Activated naive CD8-positive, alpha-beta T cell treated with anti-CD3 and anti-CD28 coated beads, Interleukin-2, amount 10 ng/mL, durations not matched to agents 7 days and 5 days (primary cell): ENCODE results near the gene PRR3. TPM values are rescaled to one million over a fixed set of nuclear protein-coding genes. Genes with fewer than 3 reads are reported as not detected.

Experiments
- ATAC-seq: fragments of 150-1000 bp; cut with Tn5 transposase; one replicate; pipeline ENCODE4 v1.10.0; 2021; ENCODE audit warnings: low read depth, moderate library complexity
- POLR2A ChIA-PET: fragments of 350-600 bp; sonication (Branson Sonifier 250); formaldehyde crosslinking; loops from one replicate; lab custom pipeline; 2021; ENCODE audit warnings: antibody characterized with exemption; lab: Charles Lee
- DNase-seq: peaks from one replicate; pipeline ENCODE4 v3.0.0; 2021
- H3K27ac Mint-ChIP-seq: one replicate; pipeline ENCODE4 v1.8.0; 2022; ENCODE audit warnings: mild to moderate bottlenecking, mixed read lengths
- H3K27me3 Mint-ChIP-seq: one replicate; pipeline ENCODE4 v1.8.0; 2022; ENCODE audit warnings: mild to moderate bottlenecking, moderate library complexity, mixed read lengths
- H3K36me3 Mint-ChIP-seq: one replicate; pipeline ENCODE4 v1.8.0; 2021; ENCODE audit warnings: mild to moderate bottlenecking, mixed read lengths
- H3K4me1 Mint-ChIP-seq: one replicate; pipeline ENCODE4 v1.8.0; 2021; ENCODE audit warnings: mixed read lengths
- H3K4me3 Mint-ChIP-seq: one replicate; pipeline ENCODE4 v1.8.0; 2022; ENCODE audit warnings: mild to moderate bottlenecking, moderate library complexity, mixed read lengths
- H3K9me3 Mint-ChIP-seq: one replicate; pipeline ENCODE4 v1.8.0; 2021; ENCODE audit warnings: mixed read lengths
- total RNA-seq, 2 experiments: library from RNA; stranded (reverse); gene quantifications; one replicate each; pipeline ENCODE4 v1.2.3, GENCODE V29; 2021

PRR3 gene
- total RNA-seq, 2 experiments from 2014 or later: 19.9 to 22.5 TPM

- DNase-seq (no peak), ATAC-seq (peak; percentile 54)
- H3K4me3 Mint-ChIP-seq: peak overlapping the region; percentile 60
- peaks cover 28% of the 10 kb centered on the region for H3K4me1 Mint-ChIP-seq
- no peaks in the 10 kb centered on the region for H3K27me3 Mint-ChIP-seq
- POLR2A ChIA-PET: interaction anchor here (1.0 to 4.8 kb wide), 3 partner anchors 52 to 62 kb away, joined by 3 to 54 read pairs (median 5); no protein-coding TSS in a partner anchor
- peak overlapping the region; percentile 49 for H3K27ac Mint-ChIP-seq
- no peaks in the 10 kb centered on the region for H3K9me3 Mint-ChIP-seq
- peaks cover 9% of the 10 kb centered on the region for H3K36me3 Mint-ChIP-seq
Observed at GRCh38 chr6:30543821-30544220, 13.3 kb upstream of the PRR3 start.

GRCh38 chr6:30544666-30545272, 12.3 kb upstream of the PRR3 start:
- Mint-ChIP-seq H3K4me1 (peaks cover 28% of the 10 kb centered on the region), H3K9me3 (no peaks in the 10 kb centered on the region), H3K4me3 (peak overlapping the region; percentile 60), H3K36me3 (peaks cover 15% of the 10 kb centered on the region), H3K27me3 (no peaks in the 10 kb centered on the region), H3K27ac (no peak overlapping the region)
- DNase-seq (no peak), ATAC-seq (peak; percentile 23)
- POLR2A ChIA-PET: interaction anchor here (1.0 to 4.8 kb wide), 5 partner anchors 11 to 62 kb away, joined by 3 to 54 read pairs (median 5); partner anchors contain the start of gene GNL1

- POLR2A ChIA-PET: no interaction called here
- ATAC-seq: no peak
- no peaks in the 10 kb centered on the region for H3K9me3 Mint-ChIP-seq
- peaks cover 19% of the 10 kb centered on the region for H3K4me1 Mint-ChIP-seq
- H3K27ac Mint-ChIP-seq: no peak overlapping the region
- H3K27me3 Mint-ChIP-seq: no peaks in the 10 kb centered on the region
- DNase-seq: no peak
- H3K4me3 Mint-ChIP-seq: no peak overlapping the region
- peaks cover 25% of the 10 kb centered on the region for H3K36me3 Mint-ChIP-seq
Observed at GRCh38 chr6:30547454-30547853, 9.6 kb upstream of the PRR3 start.

- Mint-ChIP-seq H3K4me3 (no peak overlapping the region), H3K27ac (no peak overlapping the region), H3K36me3 (peaks cover 31% of the 10 kb centered on the region), H3K4me1 (peaks cover 11% of the 10 kb centered on the region), H3K27me3 (no peaks in the 10 kb centered on the region), H3K9me3 (no peaks in the 10 kb centered on the region)
- POLR2A ChIA-PET: interaction anchor here (0.7 kb wide), 1 partner anchor 58 kb away, joined by 4 read pairs; no protein-coding TSS in a partner anchor
- ATAC-seq (no peak), DNase-seq (no peak)
Observed at GRCh38 chr6:30548375-30548774, 8.7 kb upstream of the PRR3 start.

DNA sequence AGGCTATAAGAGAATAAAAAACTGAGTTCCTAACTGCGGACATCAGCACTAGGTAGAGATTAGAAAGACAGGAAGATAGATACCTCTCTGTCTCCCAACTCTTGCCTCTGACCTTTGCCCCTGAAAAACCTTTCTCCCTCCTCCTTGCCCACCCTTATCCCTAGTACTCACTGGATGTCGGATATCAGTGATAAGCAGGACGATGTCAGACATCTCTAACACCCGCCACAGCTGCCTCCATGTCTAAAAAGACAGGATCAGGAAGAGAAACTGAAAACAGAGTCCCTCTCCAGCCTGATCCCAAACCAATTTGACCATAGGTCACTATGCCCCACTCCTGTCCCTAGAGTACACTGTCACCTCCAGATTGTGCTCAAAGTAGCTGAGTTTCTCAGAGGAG, 2.7 kb upstream of the PRR3 start:
- peak overlapping the region; percentile 18 for H3K27ac Mint-ChIP-seq
- H3K36me3 Mint-ChIP-seq: peaks cover 26% of the 10 kb centered on the region
- H3K4me1 Mint-ChIP-seq: peaks cover 20% of the 10 kb centered on the region
- no peak for DNase-seq
- no peaks in the 10 kb centered on the region for H3K9me3 Mint-ChIP-seq
- peak overlapping the region; percentile 47 for H3K4me3 Mint-ChIP-seq
- no peaks in the 10 kb centered on the region for H3K27me3 Mint-ChIP-seq
- no peak for ATAC-seq
- POLR2A ChIA-PET: interaction anchor here (0.6 to 3.4 kb wide), 6 partner anchors 10 to 292 kb away, joined by 3 to 10 read pairs (median 4); no protein-coding TSS in a partner anchor

GRCh38 chr6:30554962-30555815, 1.9 kb upstream of the PRR3 start:
- H3K4me1 Mint-ChIP-seq: peaks cover 26% of the 10 kb centered on the region
- no peaks in the 10 kb centered on the region for H3K9me3 Mint-ChIP-seq
- DNase-seq (no peak), ATAC-seq (no peak)
- H3K27me3 Mint-ChIP-seq: no peaks in the 10 kb centered on the region
- peak overlapping the region; percentile 95 for H3K4me3 Mint-ChIP-seq
- H3K36me3 Mint-ChIP-seq: peaks cover 23% of the 10 kb centered on the region
- H3K27ac Mint-ChIP-seq: peak overlapping the region; percentile 100
- POLR2A ChIA-PET: interaction anchor here (0.5 to 3.4 kb wide), 7 partner anchors 10 to 291 kb away, joined by 3 to 10 read pairs (median 4); partner anchors contain the start of genes ABCF1 and DHX16

GRCh38 chr6:30555816-30556065, 1.4 kb upstream of the PRR3 start:
- DNase-seq: no peak
- no peaks in the 10 kb centered on the region for H3K9me3 Mint-ChIP-seq
- ATAC-seq: peak; percentile 0

GRCh38 chr6:30556066-30556905, 809 bp upstream of the PRR3 start, which contains the start of gene GNL1:
GNL1 (minus strand) TSS chr6:30556489; CDS start chr6:30556203, 286 bp downstream.
- peaks cover 27% of the 10 kb centered on the region for H3K4me1 Mint-ChIP-seq
- H3K9me3 Mint-ChIP-seq: no peaks in the 10 kb centered on the region
- peak within 1 kb of the TSS; percentile 100 for H3K27ac Mint-ChIP-seq
- DNase-seq: peak; percentile 98
- H3K36me3 Mint-ChIP-seq: peaks cover 15% of the 10 kb centered on the region
- ATAC-seq: peak; percentile 90
- no peaks in the 10 kb centered on the region for H3K27me3 Mint-ChIP-seq
- POLR2A ChIA-PET: interaction anchor here (0.6 to 3.4 kb wide), 11 partner anchors 10 to 342 kb away, joined by 3 to 24 read pairs (median 6); partner anchors contain the start of genes ABCF1, DHX16, MRPS18B and PPP1R10
- H3K4me3 Mint-ChIP-seq: peak within 1 kb of the TSS; percentile 95

More at GRCh38 chr6:30555816-30556065, 1.4 kb upstream of the PRR3 start:
- H3K36me3 Mint-ChIP-seq: peaks cover 19% of the 10 kb centered on the region
- peak overlapping the region; percentile 95 for H3K4me3 Mint-ChIP-seq
- H3K27me3 Mint-ChIP-seq: no peaks in the 10 kb centered on the region
- H3K27ac Mint-ChIP-seq: peak overlapping the region; percentile 100
- H3K4me1 Mint-ChIP-seq: peaks cover 27% of the 10 kb centered on the region
- POLR2A ChIA-PET: interaction anchor here (0.9 to 3.4 kb wide), 4 partner anchors 11 to 117 kb away, joined by 3 to 10 read pairs (median 5); partner anchors contain the start of genes ABCF1 and DHX16

- H3K4me1 Mint-ChIP-seq: peaks cover 27% of the 10 kb centered on the region
- no peaks in the 10 kb centered on the region for H3K9me3 Mint-ChIP-seq
- peak overlapping the region; percentile 95 for H3K4me3 Mint-ChIP-seq
- H3K27ac Mint-ChIP-seq: peak overlapping the region; percentile 100
- H3K27me3 Mint-ChIP-seq: no peaks in the 10 kb centered on the region
- peaks cover 18% of the 10 kb centered on the region for H3K36me3 Mint-ChIP-seq
- POLR2A ChIA-PET: interaction anchor here (0.6 to 2.1 kb wide), 13 partner anchors 9 to 327 kb away, joined by 3 to 24 read pairs (median 3); partner anchors contain the start of genes ABCF1 and DDR1
- ATAC-seq (no peak), DNase-seq (no peak)
Observed at GRCh38 chr6:30557683-30557981, 537 bp downstream of the PRR3 start.

- Mint-ChIP-seq H3K4me3 (no peak overlapping the region), H3K27ac (no peak overlapping the region), H3K36me3 (peaks cover 14% of the 10 kb centered on the region), H3K27me3 (no peaks in the 10 kb centered on the region), H3K9me3 (no peaks in the 10 kb centered on the region), H3K4me1 (peaks cover 17% of the 10 kb centered on the region)
- POLR2A ChIA-PET: no interaction called here
- ATAC-seq (no peak), DNase-seq (no peak)
Observed at GRCh38 chr6:30560930-30561329, 3.8 kb downstream of the PRR3 start.

- POLR2A ChIA-PET: interaction anchor here (0.6 kb wide), 1 partner anchor 90 kb away, joined by 3 read pairs; no protein-coding TSS in a partner anchor
- no peak for DNase-seq
- Mint-ChIP-seq H3K4me3 (no peak overlapping the region), H3K36me3 (peaks cover 11% of the 10 kb centered on the region), H3K4me1 (peaks cover 14% of the 10 kb centered on the region), H3K27ac (no peak overlapping the region), H3K27me3 (no peaks in the 10 kb centered on the region), H3K9me3 (no peaks in the 10 kb centered on the region)
- no peak for ATAC-seq
Observed at GRCh38 chr6:30562470-30563425, 5.7 kb downstream of the PRR3 start.

- H3K27me3 Mint-ChIP-seq: no peaks in the 10 kb centered on the region
- ATAC-seq: no peak
- no peaks in the 10 kb centered on the region for H3K9me3 Mint-ChIP-seq
- no peak for DNase-seq
- peaks cover 9% of the 10 kb centered on the region for H3K4me1 Mint-ChIP-seq
- H3K4me3 Mint-ChIP-seq: no peak overlapping the region
- peaks cover 11% of the 10 kb centered on the region for H3K36me3 Mint-ChIP-seq
- H3K27ac Mint-ChIP-seq: peak overlapping the region; percentile 4
- POLR2A ChIA-PET: interaction anchor here (1.4 kb wide), 1 partner anchor 49 kb away, joined by 3 read pairs; no protein-coding TSS in a partner anchor
Observed at GRCh38 chr6:30564114-30564513, 7.0 kb downstream of the PRR3 start.
